Hepatic stellate cell (primary cell): ENCODE results near the gene PRSS36.
"Not testable (repeated sequence)": the region's sequence is repeated elsewhere in the genome, so short reads cannot be mapped to it uniquely, and the experiment has no call there.

Experiments used
- DNase-seq: peaks from one replicate; pipeline ENCODE4 v3.0.0; 2011; ENCODE audit warnings: low spot score

The PRSS36 gene

DNA sequence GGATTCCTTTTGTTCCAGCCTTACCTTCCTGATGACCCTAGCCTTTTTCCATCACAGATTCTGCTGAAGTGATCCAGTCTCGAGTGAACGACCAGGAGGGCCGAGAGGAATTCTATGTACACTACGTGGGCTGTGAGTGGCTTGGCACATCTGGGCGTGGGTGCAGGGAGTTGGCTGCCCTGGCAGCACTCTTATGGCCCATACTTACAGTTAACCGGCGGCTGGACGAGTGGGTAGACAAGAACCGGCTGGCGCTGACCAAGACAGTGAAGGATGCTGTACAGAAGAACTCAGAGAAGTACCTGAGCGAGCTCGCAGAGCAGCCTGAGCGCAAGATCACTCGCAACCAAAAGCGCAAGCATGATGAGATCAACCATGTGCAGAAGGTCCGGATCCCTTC, 29.7 kb downstream of the PRSS36 start:
- DNase-seq: no peak

DNA sequence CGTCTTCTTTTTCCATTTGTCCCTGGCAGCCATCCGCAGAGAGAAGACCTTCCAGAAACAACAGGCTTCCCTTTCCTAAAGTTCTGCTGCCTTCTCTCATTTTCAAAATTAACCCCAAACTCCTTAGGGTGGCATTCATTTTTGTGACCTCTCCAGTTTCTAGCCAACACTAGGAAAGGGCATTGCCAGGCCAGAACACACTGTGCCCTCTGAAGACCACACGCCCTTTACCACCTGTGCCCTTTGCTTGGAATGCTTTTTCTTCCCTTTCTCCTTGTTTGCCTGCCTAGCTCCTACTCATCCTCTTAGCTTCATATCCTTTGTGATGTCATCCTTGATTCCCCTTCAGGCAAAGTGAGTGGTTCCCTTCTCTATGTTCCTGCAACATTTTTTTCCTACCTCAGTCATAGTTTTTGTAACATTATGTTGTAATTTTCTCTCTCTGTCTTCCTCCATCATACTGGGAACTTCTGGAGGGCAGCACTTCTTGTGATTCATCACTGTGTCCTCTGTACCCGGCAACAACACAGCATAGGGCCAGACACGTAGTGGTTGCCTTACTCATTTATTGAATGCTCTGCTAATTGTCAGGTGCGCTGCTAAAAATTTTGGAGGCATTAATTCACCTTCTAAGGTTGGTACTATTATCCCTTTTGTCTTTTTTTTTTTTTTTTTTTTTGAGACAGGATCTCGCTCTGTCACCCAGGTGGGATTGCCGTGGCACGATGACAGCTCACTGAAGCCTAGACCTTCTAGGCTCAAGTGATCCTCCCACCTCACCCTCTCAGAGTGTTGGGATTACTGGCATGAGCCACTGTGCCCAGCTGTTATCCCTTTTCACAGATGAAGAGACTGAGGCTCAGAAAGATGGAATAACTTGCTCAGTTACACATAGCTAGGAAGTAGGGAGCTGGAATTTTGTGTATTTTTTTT, 31.4 kb downstream of the PRSS36 start:
- peak; percentile 59 for DNase-seq

DNA sequence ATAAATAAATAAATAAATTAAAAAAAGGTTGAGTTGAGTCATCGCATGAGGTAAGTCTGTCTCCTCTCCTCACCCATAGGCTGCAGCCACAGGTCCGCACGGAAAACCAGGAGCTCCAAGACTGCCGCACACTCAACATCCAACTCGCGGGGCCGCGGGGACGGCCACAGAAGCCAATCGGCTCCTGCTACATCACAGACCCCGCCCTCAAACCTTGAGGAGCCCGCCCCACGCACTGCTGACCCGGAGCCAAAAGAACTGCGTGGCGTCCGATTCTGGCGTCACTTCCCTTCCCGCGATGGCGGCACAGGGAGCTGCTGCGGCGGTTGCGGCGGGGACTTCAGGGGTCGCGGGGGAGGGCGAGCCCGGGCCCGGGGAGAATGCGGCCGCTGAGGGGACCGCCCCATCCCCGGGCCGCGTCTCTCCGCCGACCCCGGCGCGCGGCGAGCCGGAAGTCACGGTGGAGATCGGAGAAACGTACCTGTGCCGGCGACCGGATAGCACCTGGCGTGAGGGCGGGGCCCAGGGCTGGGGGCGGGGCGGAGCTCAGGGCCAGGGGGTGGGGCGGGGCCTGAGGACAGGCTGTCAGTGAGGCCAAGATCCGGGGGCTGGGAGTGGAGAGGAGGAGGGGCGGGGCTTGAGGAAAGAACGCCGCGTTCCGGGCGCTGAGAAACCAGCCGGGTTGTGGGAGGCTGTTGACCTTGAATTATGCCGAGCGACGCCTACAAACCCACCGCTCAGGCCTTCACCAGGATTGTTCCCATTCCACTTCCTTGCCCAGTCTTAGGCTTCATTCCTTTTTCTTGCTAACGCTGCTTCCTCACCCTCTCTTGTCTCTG, 32.3 kb downstream of the PRSS36 start, which contains the start of gene KAT8:
KAT8 (plus strand) TSS at position 281 of the 839 bp plus-strand sequence; CDS start at position 299, 18 bp downstream.
- peak; percentile 97 for DNase-seq

GRCh38 chr16:31114468-31114867, 35.4 kb downstream of the PRSS36 start:
- DNase-seq: no peak

DNA sequence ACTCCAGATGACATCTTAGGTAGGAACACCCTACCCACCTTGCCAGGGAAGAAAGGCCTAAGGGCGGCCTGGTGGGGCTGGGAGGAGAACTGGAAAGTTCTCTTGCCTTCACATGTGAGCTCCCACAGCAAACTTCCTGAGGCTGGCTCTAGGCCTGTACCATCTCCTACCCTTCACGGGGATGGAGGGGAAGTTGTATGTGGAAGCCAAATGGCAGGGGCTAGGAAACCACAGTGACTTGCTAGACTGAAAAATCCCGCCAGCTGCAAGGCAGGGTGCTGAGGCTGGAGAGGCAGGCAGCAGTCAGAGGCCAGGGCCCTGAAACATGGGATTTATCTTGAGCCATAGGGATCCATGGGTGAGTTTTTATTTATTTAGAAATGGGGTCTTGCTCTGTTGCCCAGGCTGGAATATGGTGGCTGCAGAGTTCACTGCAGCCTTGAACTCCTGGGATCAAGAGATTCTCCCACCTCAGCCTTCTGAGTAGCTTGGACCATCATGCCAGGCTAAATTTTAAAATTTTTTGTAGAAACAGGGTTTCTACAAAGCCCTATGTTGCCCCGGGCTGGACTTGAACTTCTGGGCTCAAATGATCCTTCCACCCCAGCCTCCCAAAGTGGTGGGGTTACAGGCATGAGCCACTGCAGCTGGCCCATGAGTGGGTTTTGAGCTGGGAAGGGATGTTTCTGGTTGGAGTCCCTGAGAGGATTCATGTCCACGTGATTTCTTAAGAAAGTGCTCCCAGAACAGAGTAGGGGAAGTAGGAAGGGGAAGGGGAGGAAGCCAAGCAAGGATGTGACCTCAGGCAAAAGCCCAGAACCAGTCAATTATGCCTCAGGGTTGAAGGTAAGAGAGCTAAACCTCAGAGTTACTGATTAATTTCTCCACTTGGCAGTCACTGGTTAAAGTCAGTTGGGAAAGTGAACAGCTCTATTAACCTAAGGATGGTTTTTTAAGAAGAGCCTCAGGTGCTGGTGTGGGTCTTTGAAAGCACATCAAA, 36.4 kb downstream of the PRSS36 start:
- DNase-seq: no peak

- DNase-seq: no peak
Measured at GRCh38 chr16:31112711-31113110, 37.2 kb downstream of the PRSS36 start.

DNA sequence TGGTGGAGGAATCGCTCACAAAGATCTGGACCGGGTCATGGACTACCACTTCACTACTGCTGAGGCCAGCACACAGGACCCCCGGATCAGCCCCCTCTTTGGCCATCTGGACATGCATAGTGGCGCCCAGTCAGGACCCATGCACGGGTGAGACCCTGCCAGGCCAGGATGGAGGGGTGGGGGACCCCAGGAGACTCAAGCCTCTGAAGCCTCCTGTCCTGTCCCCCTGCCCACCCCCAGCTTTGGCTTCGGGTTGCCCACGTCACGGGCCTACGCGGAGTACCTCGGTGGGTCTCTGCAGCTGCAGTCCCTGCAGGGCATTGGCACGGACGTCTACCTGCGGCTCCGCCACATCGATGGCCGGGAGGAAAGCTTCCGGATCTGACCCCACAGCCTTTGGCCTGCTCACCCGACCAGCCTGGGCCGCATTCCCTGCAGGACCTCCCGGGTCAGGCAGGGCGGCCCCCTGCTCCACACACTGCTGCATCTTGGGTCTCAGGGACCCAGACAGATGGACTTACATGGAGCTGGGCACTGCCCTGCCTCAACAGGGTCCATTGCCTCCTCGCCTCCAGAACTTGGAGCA, 37.9 kb downstream of the PRSS36 start:
- no peak for DNase-seq

- no peak for DNase-seq
Measured at GRCh38 chr16:31110106-31111034, 39.5 kb downstream of the PRSS36 start.

DNA sequence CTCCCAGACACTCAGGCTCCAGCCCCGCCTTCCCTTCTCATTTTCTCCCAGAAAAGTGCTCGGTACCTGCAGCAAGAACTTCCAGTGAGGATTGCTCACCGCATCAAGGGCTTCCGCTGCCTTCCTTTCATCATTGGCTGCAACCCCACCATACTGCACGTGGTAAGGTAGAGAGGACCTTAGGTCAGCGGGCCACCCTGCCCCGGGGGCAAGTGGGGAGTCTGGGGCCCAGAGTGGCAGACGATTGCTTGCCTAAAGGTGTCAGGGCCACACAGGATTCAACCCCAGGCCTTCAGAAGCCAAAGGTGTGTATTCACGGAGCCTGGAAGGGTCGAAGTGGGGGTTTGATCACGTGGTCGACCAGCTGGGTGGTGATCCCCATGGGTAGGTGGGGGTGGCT, 40.2 kb downstream of the PRSS36 start:
- DNase-seq: no peak

DNA sequence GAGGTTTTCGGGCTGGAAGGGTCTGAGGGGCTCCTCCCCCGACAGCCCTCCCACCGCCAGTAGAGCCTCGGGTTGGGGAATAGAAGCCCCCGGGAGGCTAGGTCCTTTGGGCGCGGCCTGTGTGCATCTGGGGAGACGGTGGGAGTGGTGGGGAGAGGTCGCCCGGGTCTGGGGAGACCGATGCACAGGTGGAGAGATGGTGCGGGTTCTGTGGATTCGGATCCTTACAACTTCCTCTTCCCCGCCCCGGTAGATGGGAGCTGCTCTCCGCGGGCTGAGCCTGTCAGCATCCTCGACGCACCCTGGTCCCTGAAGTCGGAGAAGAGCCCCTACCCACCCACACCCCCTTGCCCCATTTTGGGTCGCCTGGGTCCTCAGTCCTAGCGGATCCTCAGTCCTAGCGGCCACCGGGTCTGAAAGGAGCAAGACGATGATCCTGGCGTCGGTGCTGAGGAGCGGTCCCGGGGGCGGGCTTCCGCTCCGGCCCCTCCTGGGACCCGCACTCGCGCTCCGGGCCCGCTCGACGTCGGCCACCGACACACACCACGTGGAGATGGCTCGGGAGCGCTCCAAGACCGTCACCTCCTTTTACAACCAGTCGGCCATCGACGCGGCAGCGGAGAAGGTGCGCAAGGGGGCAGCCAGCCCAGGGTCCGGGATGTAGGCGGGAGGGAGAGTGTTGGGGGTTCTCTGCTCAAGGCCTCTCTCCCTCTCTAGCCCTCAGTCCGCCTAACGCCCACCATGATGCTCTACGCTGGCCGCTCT, 40.9 kb downstream of the PRSS36 start:
- no peak for DNase-seq

DNA sequence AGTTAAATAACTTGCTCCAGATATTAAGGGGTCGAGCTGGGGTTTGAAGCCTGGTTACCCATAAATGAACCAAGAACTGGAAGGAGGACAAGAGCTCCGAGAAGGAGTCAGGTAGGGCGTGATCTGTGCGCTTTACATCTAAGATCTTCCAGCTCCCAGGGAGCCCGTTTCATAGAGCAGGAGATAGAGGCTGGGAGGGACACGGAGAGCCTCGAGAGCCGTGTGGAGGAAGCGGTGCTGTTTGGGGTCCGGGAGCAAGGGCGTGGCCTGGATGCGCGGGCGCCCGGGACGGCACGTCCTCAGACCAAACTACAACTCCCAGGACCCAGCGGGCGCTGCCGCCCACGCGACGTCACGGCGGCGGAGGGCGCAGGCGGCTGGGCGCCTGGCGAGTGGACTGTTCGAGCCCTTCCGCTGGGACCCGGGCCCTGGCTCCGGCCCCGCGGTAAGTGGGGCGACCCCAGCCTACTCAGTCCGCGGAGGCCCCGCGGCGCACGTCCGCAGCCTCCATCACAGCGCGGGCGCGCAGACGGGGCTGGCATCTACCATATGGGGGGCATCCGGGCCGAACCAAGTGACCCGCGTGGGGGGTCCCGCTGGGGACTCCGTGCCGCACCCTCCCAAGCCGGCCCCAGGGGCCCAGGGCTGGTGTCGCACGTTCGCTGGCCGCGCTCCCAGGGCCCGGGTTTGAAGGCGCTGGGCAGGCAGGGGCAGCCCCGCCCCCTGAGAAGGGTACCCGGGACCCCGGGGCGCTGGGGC, 41.7 kb downstream of the PRSS36 start, which contains the start of gene BCKDK:
BCKDK (plus strand) TSS at position 352 of the 759 bp plus-strand sequence. CDS start 838 bp downstream, outside the sequence.
- peak; percentile 89 for DNase-seq

DNA sequence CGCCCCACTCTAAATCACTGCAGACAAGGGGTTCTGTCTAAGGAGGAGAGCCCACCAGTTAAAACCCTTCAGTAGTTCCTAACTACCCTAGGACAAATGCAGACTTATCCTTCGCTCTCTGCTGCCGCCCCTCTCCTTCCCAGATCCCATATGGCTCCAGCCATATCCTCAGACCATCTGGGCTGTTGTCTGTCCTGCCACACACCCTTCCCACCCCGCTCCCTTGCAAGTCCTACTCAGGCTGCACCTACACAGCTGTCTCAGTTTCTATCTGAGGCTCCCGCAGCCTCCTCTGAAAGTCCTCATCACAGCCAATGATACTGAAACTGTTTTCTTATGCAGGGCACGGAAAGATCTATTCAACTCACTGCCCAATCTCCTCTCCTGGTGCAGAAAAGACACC, 42.4 kb downstream of the PRSS36 start:
- DNase-seq: no peak

- DNase-seq: no peak
Measured at GRCh38 chr16:31106509-31107464, 43.1 kb downstream of the PRSS36 start.

DNA sequence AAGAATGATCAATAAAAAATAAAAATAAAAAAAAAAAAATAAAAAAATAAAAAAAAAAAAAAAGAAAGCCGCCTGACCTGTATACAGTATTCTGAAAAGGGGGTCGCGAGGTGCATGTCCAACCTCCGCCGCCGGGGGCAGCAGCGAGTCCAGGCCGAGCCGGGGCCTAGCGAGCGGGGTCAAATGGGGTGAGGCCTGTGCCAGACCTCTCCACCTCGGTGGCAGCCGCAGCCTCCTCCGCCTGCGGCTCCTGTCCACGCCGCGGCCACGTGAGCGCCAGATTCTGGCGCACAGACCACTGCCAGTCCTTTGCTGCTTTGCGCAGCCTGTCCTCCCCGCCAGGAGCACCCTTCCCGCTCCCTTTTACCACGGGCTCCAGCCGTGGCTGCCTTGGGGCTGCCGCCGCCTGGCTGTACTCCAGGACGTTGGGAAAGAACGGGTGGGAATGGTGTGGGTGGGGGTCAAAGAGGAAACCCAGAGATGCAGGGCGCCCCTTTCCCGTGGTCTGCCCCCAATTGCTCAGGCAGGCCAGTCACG, 44.1 kb downstream of the PRSS36 start:
- peak; percentile 74 for DNase-seq

DNA sequence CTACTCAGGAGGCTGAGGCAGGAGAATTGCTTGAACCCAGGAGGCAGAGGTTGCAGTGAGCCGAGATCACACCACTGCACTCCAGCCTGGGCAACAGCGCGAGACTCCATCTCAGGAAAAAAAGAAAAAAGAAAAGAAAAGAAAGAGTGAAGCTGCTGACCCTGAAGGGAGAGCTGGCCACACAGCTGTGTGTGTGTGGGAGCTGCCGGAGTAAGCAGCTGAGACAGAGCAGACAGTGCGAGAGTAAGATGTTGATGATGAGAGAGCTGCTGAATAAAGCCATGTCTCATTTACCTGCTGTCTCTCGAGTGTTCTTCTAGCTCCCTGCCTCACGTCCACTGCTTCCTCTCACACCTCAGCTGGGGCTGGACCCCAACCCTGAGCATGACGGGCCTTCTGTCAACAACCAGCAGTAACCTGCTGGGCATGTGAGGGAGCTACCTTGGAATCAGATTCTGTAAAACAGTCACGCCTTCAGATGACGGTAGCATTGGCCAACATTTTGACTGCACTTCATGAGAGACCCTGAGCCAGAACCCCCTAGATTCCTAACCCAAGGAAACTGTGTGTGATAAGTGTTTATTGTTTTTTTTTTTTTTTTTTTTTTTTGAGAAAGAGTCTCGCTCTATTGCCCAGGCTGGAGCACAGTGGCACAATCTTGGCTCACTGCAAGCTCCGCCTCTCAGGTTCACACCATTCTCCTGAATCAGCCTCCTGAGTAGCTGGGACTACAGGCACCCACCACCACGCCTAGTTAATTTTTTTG, 48.8 kb downstream of the PRSS36 start:
- not testable (repeated sequence) for DNase-seq
